Measurements from ENCODE around the gene CELA3B.

- TF ChIP-seq CTCF (IDR thresholded peaks at IDR 0.05; ENCODE audit: poor library complexity) (no peak), EZH2phosphoT487 (IDR thresholded peaks at IDR 0.05; ENCODE audit: low read depth, severe bottlenecking, unreplicated experiment) (no peak)
Measured at GRCh38 chr1:22038036-22038435, 61.2 kb downstream of the CELA3B start.

All from hepatocyte (in vitro differentiated cells).